HG02840 (cell line): ENCODE data around the gene SOX12.
A peak's percentile ranks its signal among the peaks of the same experiment; 100 is the strongest.
"Not testable (repeated sequence)": the region's sequence is repeated elsewhere in the genome, so short reads cannot be mapped to it uniquely, and the experiment has no call there.

Experiments used
- ATAC-seq: cut with Tn5 transposase; IDR thresholded peaks from one replicate; pipeline ENCODE4 v1.9.1; 2021; ENCODE audit warnings: mild to moderate bottlenecking, moderate library complexity, moderate number of reproducible peaks; ENCODE audit not compliant: unreplicated experiment, low FRiP score

SOX12 gene

GRCh38 chr20:328027-328974 lies 2.9 kb downstream of the SOX12 start:
- no peak for ATAC-seq

- no peak for ATAC-seq
Observed at GRCh38 chr20:328975-329695, 3.8 kb downstream of the SOX12 start.

- no peak for ATAC-seq
Observed at GRCh38 chr20:329851-330232, 4.5 kb downstream of the SOX12 start.

- ATAC-seq, result no peak
Observed at GRCh38 chr20:330233-331149, 5.1 kb downstream of the SOX12 start.

- ATAC-seq, result no peak
Observed at GRCh38 chr20:334578-334977, 9.2 kb downstream of the SOX12 start.

- ATAC-seq, result not testable (repeated sequence)
Observed at GRCh38 chr20:336040-336439, 10.7 kb downstream of the SOX12 start.

GRCh38 chr20:341682-342081 lies 16.3 kb downstream of the SOX12 start:
- ATAC-seq, result no peak

GRCh38 chr20:343107-343506 lies 17.8 kb downstream of the SOX12 start:
- ATAC-seq, result no peak

GRCh38 chr20:346033-346639 lies 20.8 kb downstream of the SOX12 start:
- no peak for ATAC-seq

- ATAC-seq, result no peak
Observed at GRCh38 chr20:346640-347316, 21.4 kb downstream of the SOX12 start, which contains the start of gene NRSN2. NRSN2 (plus strand) TSS chr20:347111; CDS start chr20:349644, 2,533 bp downstream.

GRCh38 chr20:347317-347639 lies 21.9 kb downstream of the SOX12 start:
- peak; percentile 12 for ATAC-seq

- peak; percentile 74 for ATAC-seq
Observed at GRCh38 chr20:347640-348484, 22.5 kb downstream of the SOX12 start.

- no peak for ATAC-seq
Observed at GRCh38 chr20:348972-349841, 23.9 kb downstream of the SOX12 start.

GRCh38 chr20:353166-353565 lies 27.8 kb downstream of the SOX12 start:
- no peak for ATAC-seq

GRCh38 chr20:354298-354977 lies 29.1 kb downstream of the SOX12 start:
- peak; percentile 74 for ATAC-seq

- not testable (repeated sequence) for ATAC-seq
Observed at GRCh38 chr20:356154-356553, 30.8 kb downstream of the SOX12 start.

- ATAC-seq, result no peak
Observed at GRCh38 chr20:356745-357144, 31.4 kb downstream of the SOX12 start.
